GM12872 (cell line): ENCODE measurements around the gene LY6G6C.
A peak's percentile ranks its signal among the peaks of the same experiment; 100 is the strongest.

Experiments used
- TF ChIP-seq, protein P1 (sequence below): IDR thresholded peaks from 3 replicates; pipeline ENCODE4 v1.5.1; 2011; ENCODE audit warnings: low read depth, mild to moderate bottlenecking, low read length, moderate library complexity; ENCODE audit not compliant: insufficient read depth

The LY6G6C gene

DNA sequence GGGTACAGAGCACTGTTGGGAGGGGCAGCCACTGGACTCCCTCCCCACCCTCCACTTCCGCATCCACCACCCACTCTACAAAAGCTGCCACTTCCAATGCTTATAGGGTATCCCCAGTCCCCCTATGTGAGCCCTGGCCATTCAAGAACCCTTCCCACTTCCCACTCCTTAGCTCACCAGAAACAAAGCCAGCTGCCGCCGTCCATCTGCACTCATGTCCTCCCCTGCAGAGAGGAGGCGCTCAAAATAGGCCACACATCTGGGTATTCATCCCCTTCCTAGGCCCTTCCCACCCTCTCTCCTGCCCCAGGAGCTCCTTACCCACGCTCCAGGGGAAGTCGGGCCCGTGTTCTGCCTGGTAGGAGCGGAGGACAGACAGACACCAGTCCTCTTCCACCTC, 34.2 kb downstream of the LY6G6C start:
- TF ChIP-seq, protein P1, sequence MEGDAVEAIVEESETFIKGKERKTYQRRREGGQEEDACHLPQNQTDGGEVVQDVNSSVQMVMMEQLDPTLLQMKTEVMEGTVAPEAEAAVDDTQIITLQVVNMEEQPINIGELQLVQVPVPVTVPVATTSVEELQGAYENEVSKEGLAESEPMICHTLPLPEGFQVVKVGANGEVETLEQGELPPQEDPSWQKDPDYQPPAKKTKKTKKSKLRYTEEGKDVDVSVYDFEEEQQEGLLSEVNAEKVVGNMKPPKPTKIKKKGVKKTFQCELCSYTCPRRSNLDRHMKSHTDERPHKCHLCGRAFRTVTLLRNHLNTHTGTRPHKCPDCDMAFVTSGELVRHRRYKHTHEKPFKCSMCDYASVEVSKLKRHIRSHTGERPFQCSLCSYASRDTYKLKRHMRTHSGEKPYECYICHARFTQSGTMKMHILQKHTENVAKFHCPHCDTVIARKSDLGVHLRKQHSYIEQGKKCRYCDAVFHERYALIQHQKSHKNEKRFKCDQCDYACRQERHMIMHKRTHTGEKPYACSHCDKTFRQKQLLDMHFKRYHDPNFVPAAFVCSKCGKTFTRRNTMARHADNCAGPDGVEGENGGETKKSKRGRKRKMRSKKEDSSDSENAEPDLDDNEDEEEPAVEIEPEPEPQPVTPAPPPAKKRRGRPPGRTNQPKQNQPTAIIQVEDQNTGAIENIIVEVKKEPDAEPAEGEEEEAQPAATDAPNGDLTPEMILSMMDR, result no peak

- TF ChIP-seq, protein P1, result no peak
These were observed 35.1 kb downstream of the LY6G6C start for GRCh38 chr6:31686483-31686882.

- TF ChIP-seq, protein P1, result no peak
These were observed 38.0 kb downstream of the LY6G6C start for GRCh38 chr6:31683591-31683990.

GRCh38 chr6:31681135-31681671, 40.3 kb downstream of the LY6G6C start:
- TF ChIP-seq, protein P1, result 0 out of 3 replicates have a peak, but pooled peaks have one; percentile 21

DNA sequence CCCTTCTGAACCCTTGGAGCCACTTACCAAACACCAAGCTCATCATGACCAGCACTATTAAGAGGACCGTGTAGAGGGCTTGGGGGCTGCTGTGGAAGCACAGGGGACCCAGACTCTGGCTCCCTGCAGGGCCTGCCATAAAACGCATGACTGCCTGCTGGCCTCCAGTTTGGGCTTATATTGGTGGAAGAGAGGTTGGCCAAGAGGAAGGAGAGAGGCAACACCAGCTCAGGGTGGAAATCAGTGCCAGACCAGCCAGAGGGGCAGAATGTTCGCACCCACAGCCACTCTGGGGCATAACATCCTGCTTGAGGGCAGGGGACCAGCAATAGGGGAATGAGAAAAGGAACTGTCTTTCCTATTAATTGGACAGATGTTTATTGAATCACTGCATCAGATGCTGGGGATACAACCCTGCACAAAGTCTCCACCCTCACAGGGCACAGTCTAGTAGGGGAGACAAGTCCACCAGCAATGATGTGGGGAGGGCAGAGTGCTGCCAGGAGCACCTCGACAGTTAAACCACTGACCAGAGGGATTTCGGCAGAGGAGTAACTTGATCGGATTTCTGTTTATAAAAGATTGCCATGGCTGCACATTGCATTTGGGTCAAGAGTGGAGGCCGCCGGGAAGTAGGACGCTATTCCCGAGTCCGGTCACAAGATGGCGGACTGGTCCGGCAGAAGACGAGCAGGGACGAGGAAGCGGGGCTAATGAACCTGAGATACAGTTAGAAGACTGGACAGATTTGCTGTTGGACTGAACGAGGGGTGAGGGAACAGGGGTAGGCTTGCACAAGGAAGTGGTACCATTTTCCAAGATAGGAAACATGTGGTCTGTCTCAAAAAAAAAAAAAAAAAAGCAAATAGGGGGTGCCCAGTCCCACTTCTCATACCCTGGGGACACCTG, 41.1 kb downstream of the LY6G6C start, which contains the start of gene LY6G5C:
Gene LY6G5C, minus strand, starts transcription at position 842 of the 909 bp plus-strand sequence. Its CDS starts 694 bp downstream, at position 148.
- TF ChIP-seq, protein P1, result peak; percentile 77

- TF ChIP-seq, protein P1, result no peak
These were observed 43.6 kb downstream of the LY6G6C start for GRCh38 chr6:31677955-31678354.

- TF ChIP-seq, protein P1, result no peak
These were observed 44.6 kb downstream of the LY6G6C start for GRCh38 chr6:31676904-31677303.
